ENCODE measurements around the gene TAOK2. TPM values are rescaled to one million over a fixed set of nuclear protein-coding genes. Genes with fewer than 3 reads are reported as not detected.
A peak's percentile ranks its signal among the peaks of the same experiment; 100 is the strongest.

TAOK2 gene
- total and polyA plus RNA-seq, 2 of the 13 experiments (the other 11 are each of a cell fraction or from before 2014, with no cell fraction given), result 17.4 to 43.2 TPM

GRCh38 chr16:29943846-29944799, 29.5 kb upstream of the TAOK2 start (continued):
- TF ChIP-seq ZNF260 (CRISPR knock-in tag; IDR thresholded peaks at IDR 0.05; ENCODE audit: borderline replicate concordance, low read depth), result no peak
- TF ChIP-seq CERS6 (CRISPR knock-in tag; IDR thresholded peaks at IDR 0.05), result no peak
- TF ChIP-seq ZSCAN22 (CRISPR knock-in tag; IDR thresholded peaks at IDR 0.05), result no peak
- TF ChIP-seq ZNF576 (CRISPR knock-in tag; IDR thresholded peaks at IDR 0.05), result no peak
- no peak; the same call in 1 of the 2 replicates for TF ChIP-seq SAFB2 (CRISPR knock-in tag; IDR thresholded peaks at IDR 0.05; ENCODE audit: borderline replicate concordance, low read depth)
- no peak for TF ChIP-seq ZSCAN12 (CRISPR knock-in tag; IDR thresholded peaks at IDR 0.05)
- peak; percentile 86 for TF ChIP-seq ZNF770 (CRISPR knock-in tag; IDR thresholded peaks at IDR 0.05)
- 0 out of 2 replicates have a peak, but pooled peaks have one; percentile 14 for TF ChIP-seq NCOR1 (IDR thresholded peaks at IDR 0.05; ENCODE audit: borderline replicate concordance, low read length)
- no peak for TF ChIP-seq ZNF598 (CRISPR knock-in tag; IDR thresholded peaks at IDR 0.05; ENCODE audit: borderline replicate concordance)
- no peak for TF ChIP-seq TARDBP (CRISPR knock-in tag; IDR thresholded peaks at IDR 0.05)
- TF ChIP-seq SP1 (IDR thresholded peaks at IDR 0.05), result no peak
- peak; percentile 25; the same call in 1 of the 2 replicates for TF ChIP-seq SP1 (CRISPR knock-in tag; IDR thresholded peaks at IDR 0.05)
- TF ChIP-seq ZFP36L1 (CRISPR knock-in tag; IDR thresholded peaks at IDR 0.05), result no peak
- TF ChIP-seq ZNF737 (CRISPR knock-in tag; IDR thresholded peaks at IDR 0.05; ENCODE audit: borderline replicate concordance), result no peak
- TF ChIP-seq ZNF883 (CRISPR knock-in tag; IDR thresholded peaks at IDR 0.05; ENCODE audit: not compliant biosample characterization), result no peak
- TF ChIP-seq TCF7L2 (IDR thresholded peaks at IDR 0.05; ENCODE audit: low read depth, low read length), result no peak
- TF ChIP-seq SKI (IDR thresholded peaks at IDR 0.05; ENCODE audit: partially characterized antibody), result peak; percentile 54
- TF ChIP-seq ZNF746 (CRISPR knock-in tag; IDR thresholded peaks at IDR 0.05), result no peak; the same call in 1 of the 2 replicates
- TF ChIP-seq NFATC3 (CRISPR knock-in tag; IDR thresholded peaks at IDR 0.05), result no peak
- peak; percentile 39; the same call in 1 of the 2 replicates for TF ChIP-seq SOX5 (CRISPR knock-in tag; IDR thresholded peaks at IDR 0.05; ENCODE audit: borderline replicate concordance)
- TF ChIP-seq GFI1 (CRISPR knock-in tag; IDR thresholded peaks at IDR 0.05; ENCODE audit: borderline replicate concordance), result no peak

Measured in HepG2 (cell line).